SK-N-MC (cell line): ENCODE results near the gene IQUB.

Experiments used
- EZH2 ChIP-seq: fragments of 200-600 bp; sonication (generic); IDR thresholded peaks from one replicate; pipeline ENCODE4 v1.6.1; 2017; ENCODE audit warnings: antibody characterized with exemption
- FOXP2 ChIP-seq: optimal IDR thresholded peaks from 2 replicates; pipeline ENCODE3; 2011; ENCODE audit warnings: mild to moderate bottlenecking, moderate library complexity; ENCODE audit not compliant: insufficient read depth; ENCODE audit errors: extremely low read length, control extremely low read depth
- POLR2AphosphoS5 ChIP-seq: IDR thresholded peaks from 2 replicates; pipeline ENCODE4 v1.6.1; 2012; ENCODE audit warnings: mild to moderate bottlenecking, low read depth, low read length, borderline replicate concordance

GRCh38 chr7:123571187-123571586 is 36.8 kb upstream of the IQUB start:
- TF ChIP-seq EZH2 (no peak), POLR2AphosphoS5 (no peak), FOXP2 (no peak)
